HUES48 (cell line): ENCODE measurements around the gene SSR3.

Experiments
- H3K27ac ChIP-seq: one replicate; pipeline ENCODE4 v1.7.0; 2013; ENCODE audit warnings: low read depth, low read length, inconsistent platforms
- H3K27me3 ChIP-seq: 2 replicates; pipeline ENCODE4 v1.6.1; 2013; ENCODE audit warnings: mild to moderate bottlenecking, low read length; ENCODE audit not compliant: control insufficient read depth, insufficient read depth
- H3K36me3 ChIP-seq: 2 replicates; pipeline ENCODE4 v1.6.1; 2013; ENCODE audit warnings: low read length; ENCODE audit not compliant: control insufficient read depth, insufficient read depth
- H3K4me1 ChIP-seq: 2 replicates; pipeline ENCODE4 v1.6.1; 2013; ENCODE audit warnings: mild to moderate bottlenecking, low read length; ENCODE audit not compliant: control insufficient read depth, insufficient read depth
- H3K4me3 ChIP-seq: 2 replicates; pipeline ENCODE4 v1.5.1; 2013; ENCODE audit warnings: mild to moderate bottlenecking, low read depth, low read length
- H3K9ac ChIP-seq: 2 replicates; pipeline ENCODE4 v1.6.1; 2013; ENCODE audit warnings: mild to moderate bottlenecking, low read depth, low read length, moderate library complexity
- H3K9me3 ChIP-seq: 2 replicates; pipeline ENCODE4 v1.6.1; 2013; ENCODE audit warnings: low read length; ENCODE audit not compliant: control insufficient read depth, insufficient read depth

The SSR3 gene

GRCh38 chr3:156551746-156552145, 3.2 kb downstream of the SSR3 start:
- Histone ChIP-seq H3K4me3 (no peak overlapping the region), H3K27me3 (no peaks in the 10 kb centered on the region), H3K4me1 (peaks cover 5% of the 10 kb centered on the region; the same call in 1 of the 2 replicates), H3K27ac (no peak overlapping the region), H3K9ac (no peak overlapping the region), H3K36me3 (peaks cover 69% of the 10 kb centered on the region), H3K9me3 (no peaks in the 10 kb centered on the region)

GRCh38 chr3:156551261-156551660, 3.7 kb downstream of the SSR3 start:
- Histone ChIP-seq H3K9me3 (no peaks in the 10 kb centered on the region), H3K4me1 (peaks cover 5% of the 10 kb centered on the region; the same call in 1 of the 2 replicates), H3K27ac (no peak overlapping the region), H3K27me3 (no peaks in the 10 kb centered on the region), H3K4me3 (no peak overlapping the region), H3K9ac (no peak overlapping the region), H3K36me3 (peaks cover 74% of the 10 kb centered on the region)

GRCh38 chr3:156548902-156549301, 6.0 kb downstream of the SSR3 start:
- H3K27me3 ChIP-seq: no peaks in the 10 kb centered on the region
- H3K9ac ChIP-seq: no peak overlapping the region
- no peak overlapping the region for H3K4me3 ChIP-seq
- no peak overlapping the region for H3K27ac ChIP-seq
- H3K9me3 ChIP-seq: no peaks in the 10 kb centered on the region
- H3K36me3 ChIP-seq: peaks cover 98% of the 10 kb centered on the region
- peaks cover 5% of the 10 kb centered on the region; the same call in 1 of the 2 replicates for H3K4me1 ChIP-seq

DNA sequence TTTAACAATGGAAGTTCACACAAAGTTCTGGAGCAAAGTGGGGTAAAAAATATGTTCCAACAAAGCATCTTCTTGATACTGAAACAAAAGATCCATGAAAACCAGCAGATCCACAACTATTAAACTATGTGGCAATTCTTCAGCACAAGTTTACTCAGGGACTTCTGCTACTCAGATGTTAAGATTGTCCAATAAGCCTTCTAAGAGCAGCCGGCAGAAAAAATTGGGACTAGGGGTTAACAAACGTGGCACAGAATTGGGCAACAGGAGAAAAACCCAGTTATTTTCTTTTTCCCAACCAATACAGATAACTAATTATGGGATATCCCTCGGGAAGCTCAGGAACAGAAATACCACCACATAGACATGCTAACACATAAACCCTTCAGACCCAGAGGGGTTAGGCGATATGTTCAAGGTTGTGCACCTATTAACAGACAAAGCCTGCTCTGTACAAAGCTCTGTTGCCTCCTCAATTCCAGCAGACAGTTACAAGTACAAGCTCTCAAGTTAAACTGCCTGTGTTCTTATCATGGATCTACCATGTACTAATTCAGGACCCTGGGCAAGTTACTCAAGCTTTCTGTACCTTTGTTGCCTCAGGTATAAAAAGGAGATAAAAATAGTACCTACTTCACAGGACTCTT, 6.8 kb downstream of the SSR3 start:
- Histone ChIP-seq H3K4me1 (no peaks in the 10 kb centered on the region), H3K9ac (no peak overlapping the region), H3K4me3 (no peak overlapping the region), H3K27ac (no peak overlapping the region), H3K27me3 (no peaks in the 10 kb centered on the region), H3K36me3 (peaks cover 100% of the 10 kb centered on the region), H3K9me3 (no peaks in the 10 kb centered on the region)

DNA sequence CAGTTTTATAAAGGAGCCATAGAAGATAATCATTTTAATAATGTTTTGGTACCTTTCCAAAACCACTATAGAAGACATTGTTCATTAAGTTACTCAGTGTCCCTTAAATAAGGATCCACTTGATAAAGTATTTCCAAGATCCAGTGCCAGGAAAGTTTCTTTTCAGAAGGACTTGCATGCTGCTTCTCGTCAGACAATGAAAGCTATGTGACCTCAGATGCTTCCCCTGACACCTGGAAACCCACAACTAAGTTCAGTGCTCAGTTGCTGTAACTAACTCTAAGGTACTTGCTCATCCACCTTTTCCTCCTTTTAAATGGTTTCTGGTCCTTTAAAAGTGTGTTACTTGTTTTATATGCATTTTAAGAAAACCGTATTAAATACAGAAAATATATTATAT, 7.3 kb downstream of the SSR3 start:
- no peaks in the 10 kb centered on the region for H3K9me3 ChIP-seq
- no peak overlapping the region for H3K4me3 ChIP-seq
- H3K27ac ChIP-seq: no peak overlapping the region
- H3K36me3 ChIP-seq: peaks cover 100% of the 10 kb centered on the region
- H3K27me3 ChIP-seq: no peaks in the 10 kb centered on the region
- H3K4me1 ChIP-seq: no peaks in the 10 kb centered on the region
- H3K9ac ChIP-seq: no peak overlapping the region

- H3K9me3 ChIP-seq: no peaks in the 10 kb centered on the region
- no peaks in the 10 kb centered on the region for H3K4me1 ChIP-seq
- no peak overlapping the region for H3K4me3 ChIP-seq
- H3K36me3 ChIP-seq: peaks cover 95% of the 10 kb centered on the region
- H3K27ac ChIP-seq: no peak overlapping the region
- no peaks in the 10 kb centered on the region for H3K27me3 ChIP-seq
- H3K9ac ChIP-seq: no peak overlapping the region
Observed at GRCh38 chr3:156543043-156543555, 11.8 kb downstream of the SSR3 start.

GRCh38 chr3:156542101-156543042, 12.5 kb downstream of the SSR3 start:
- Histone ChIP-seq H3K36me3 (peaks cover 92% of the 10 kb centered on the region), H3K27ac (no peak overlapping the region)

GRCh38 chr3:156539802-156540201, 15.1 kb downstream of the SSR3 start:
- H3K27me3 ChIP-seq: no peaks in the 10 kb centered on the region
- H3K9ac ChIP-seq: no peak overlapping the region
- peaks cover 66% of the 10 kb centered on the region for H3K36me3 ChIP-seq
- no peak overlapping the region for H3K4me3 ChIP-seq
- no peak overlapping the region for H3K27ac ChIP-seq
- H3K9me3 ChIP-seq: no peaks in the 10 kb centered on the region
- peaks cover 7% of the 10 kb centered on the region; the same call in 1 of the 2 replicates for H3K4me1 ChIP-seq

More at GRCh38 chr3:156542101-156543042, 12.5 kb downstream of the SSR3 start:
- Histone ChIP-seq H3K4me3 (no peak overlapping the region), H3K27me3 (no peaks in the 10 kb centered on the region), H3K9me3 (no peaks in the 10 kb centered on the region), H3K4me1 (no peaks in the 10 kb centered on the region), H3K9ac (no peak overlapping the region)

DNA sequence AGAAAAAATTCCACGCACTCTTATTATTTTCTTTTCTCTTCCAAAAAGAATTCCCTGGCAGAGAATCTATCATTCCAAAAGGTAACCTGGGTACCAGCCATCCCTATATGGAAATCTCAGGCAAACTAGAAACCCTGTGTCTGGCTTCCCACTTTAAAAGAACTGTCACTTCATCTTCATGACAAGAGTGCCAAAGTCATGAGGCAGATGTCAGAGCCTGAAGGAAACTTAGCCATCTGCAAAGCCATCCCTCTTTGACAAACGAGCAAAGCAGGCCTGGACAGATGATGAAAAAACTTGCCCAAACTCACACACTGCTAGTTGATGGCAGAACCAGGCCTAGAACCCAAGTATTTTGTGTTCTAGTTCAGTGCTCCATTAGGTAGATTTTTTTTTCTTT, 15.9 kb downstream of the SSR3 start:
- H3K36me3 ChIP-seq: peaks cover 59% of the 10 kb centered on the region
- H3K9me3 ChIP-seq: no peaks in the 10 kb centered on the region
- no peak overlapping the region for H3K4me3 ChIP-seq
- H3K9ac ChIP-seq: no peak overlapping the region
- no peak overlapping the region for H3K27ac ChIP-seq
- no peaks in the 10 kb centered on the region for H3K27me3 ChIP-seq
- peaks cover 7% of the 10 kb centered on the region for H3K4me1 ChIP-seq

- Histone ChIP-seq H3K4me1 (peaks cover 17% of the 10 kb centered on the region), H3K9ac (no peak overlapping the region), H3K27ac (no peak overlapping the region), H3K36me3 (peaks cover 35% of the 10 kb centered on the region), H3K4me3 (no peak overlapping the region), H3K27me3 (no peaks in the 10 kb centered on the region), H3K9me3 (no peaks in the 10 kb centered on the region)
Observed at GRCh38 chr3:156536524-156537316, 18.2 kb downstream of the SSR3 start.
